Hematopoietic multipotent progenitor cell treated with erythropoietin and hydrocortisone succinate and interleukin-3 and kit ligand, for 17 days (in vitro differentiated cells): ENCODE results near the gene KCNB1.

Experiments used
- DNase-seq: peaks from one replicate; pipeline ENCODE4 v3.0.0-alpha.2; 2015; ENCODE audit warnings: low spot score

The KCNB1 gene

DNA sequence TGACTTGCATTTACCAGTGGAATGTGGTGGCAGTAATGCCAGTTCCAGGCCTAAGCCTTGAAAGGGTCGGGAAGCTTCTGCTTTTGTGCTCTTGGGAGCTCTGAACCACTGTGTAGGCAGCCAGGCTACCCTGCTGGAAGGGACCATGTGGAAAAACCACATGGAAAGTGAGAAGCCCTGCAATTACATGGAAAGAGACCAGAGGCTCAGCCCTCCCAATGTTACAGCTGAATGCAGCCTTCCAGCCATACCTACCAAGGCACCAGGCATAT is 14.9 kb upstream of the KCNB1 start:
- no peak for DNase-seq

DNA sequence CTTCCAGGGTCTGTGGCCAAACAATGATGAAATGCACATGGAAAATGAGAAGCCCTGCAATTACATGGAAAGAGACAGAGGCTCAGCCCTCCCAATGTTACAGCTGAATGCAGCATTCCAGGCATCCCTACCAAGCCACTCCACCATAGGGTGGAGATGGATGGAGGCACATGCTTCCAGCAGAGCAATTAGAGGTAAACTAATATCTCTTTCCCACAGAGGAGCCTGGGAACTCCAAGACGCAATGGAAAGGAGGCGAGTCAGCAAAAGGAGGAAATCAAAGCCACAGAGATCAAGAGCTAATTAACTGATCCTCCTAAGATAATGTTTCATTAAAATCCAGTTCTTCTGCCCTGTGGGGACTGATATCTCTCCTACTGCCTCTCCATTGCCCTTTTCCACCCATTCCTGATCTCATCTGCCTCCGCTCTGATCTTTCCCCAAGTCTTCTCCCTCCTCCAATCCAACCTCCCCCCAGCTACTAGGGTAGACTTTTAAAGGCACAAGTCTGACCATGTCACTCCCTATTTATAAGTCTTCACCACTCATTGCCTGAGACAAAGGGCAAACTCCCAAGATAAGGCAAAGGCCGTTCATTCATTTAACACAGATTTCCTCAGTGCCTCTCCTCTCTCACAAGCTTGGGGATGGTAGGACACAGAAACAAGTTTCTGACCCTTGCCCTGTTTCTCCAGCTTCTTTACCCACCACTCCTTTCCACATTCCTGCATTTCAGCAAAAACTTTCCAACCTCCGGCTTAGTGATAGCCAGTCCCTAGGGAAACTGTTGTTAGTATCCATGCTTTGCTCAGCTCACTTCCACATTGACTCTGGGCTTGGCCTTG is 14.3 kb upstream of the KCNB1 start:
- DNase-seq: no peak

DNA sequence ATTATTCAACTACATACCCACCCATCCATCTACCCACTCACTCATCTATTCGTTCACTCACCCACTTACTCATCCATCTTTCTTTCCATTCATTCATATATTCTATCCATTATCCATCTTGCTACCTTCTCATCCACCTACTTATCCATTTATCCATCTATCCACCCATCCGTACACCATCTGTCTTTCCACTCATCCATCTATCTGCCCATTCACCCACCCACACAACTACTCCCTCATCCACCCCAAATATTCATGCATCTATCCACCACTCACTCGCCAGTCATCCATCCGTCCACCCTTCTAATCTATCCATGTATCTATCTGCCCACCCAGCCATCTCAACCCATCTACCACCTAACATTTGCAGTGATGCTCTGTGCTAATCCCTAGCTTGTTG is 13.6 kb upstream of the KCNB1 start:
- DNase-seq: no peak

DNA sequence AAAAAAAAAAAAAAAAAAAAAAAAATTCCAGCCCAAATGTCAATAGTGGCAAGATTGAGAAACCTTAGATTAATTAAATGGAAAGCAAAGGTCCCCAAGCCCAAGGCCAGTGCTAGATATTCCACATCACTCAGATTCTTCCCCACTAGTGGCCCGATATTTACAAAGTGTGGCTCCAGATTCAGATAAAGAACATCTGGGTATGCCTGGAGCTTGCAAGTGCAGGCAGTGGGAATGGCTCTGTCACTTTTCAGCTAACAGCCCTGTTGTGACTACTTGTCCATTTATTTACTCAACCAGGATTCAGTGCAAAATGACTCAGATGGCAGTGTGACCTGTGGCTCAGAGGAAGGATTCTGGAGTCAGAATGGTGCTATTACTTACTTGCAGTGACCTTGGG is 8.2 kb upstream of the KCNB1 start:
- no peak for DNase-seq

DNA sequence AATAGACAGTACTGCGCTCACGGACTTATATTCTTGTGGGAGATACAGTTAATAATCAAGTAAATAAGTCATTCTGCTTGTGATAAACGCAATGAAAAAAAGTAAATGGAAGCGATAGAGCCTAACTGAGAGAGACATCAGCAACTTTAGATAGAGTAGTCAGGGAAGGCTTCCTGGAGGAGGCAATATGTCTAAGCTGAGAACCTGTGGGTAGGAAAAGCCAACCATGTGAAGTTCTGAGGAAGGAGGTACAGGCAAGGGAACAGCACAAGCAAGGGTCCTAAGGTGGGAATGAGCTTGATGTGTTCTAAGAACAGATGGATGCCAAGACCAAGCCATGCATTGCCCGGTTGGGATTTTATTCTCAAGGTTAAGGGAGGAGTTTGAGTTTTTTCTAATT is 7.2 kb upstream of the KCNB1 start:
- DNase-seq: no peak

DNA sequence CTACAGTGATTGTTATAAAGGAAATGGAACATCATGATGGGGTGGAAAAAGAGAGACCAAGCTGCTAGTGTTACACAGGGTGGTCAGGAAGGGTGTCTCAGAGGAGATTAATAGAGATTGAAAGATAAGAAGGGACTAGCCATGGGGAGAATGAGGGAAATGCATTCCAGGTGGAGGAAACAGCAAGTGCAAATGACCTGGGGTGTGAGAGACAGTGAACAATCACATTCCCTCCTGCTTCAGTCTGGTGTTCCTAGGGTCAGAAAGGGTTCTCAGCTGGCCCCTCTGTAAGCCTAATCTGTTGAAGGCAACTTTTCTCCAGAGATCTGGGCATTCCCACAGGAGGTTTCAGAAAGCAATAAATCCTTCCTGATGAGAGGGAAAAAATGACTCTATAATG is 3.6 kb upstream of the KCNB1 start:
- DNase-seq: no peak

DNA sequence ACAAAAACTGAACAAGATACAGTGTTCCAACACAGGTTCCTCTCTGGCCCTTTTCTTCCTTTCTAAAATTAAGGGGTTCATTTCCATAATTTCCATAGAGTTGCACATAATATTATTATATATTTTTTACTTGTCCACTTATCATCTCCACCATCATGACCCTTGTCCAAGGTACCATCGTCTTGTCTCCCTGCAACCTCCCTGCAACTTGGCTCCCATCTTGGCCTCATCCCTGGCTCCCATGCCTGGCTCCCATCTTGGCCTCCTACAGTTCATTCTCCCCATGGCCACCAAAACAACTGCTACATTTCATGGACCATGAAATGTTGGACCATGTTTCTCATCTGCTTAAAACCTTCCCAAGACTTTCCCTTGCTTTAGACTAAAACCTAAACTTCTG is 3.1 kb upstream of the KCNB1 start:
- no peak for DNase-seq

DNA sequence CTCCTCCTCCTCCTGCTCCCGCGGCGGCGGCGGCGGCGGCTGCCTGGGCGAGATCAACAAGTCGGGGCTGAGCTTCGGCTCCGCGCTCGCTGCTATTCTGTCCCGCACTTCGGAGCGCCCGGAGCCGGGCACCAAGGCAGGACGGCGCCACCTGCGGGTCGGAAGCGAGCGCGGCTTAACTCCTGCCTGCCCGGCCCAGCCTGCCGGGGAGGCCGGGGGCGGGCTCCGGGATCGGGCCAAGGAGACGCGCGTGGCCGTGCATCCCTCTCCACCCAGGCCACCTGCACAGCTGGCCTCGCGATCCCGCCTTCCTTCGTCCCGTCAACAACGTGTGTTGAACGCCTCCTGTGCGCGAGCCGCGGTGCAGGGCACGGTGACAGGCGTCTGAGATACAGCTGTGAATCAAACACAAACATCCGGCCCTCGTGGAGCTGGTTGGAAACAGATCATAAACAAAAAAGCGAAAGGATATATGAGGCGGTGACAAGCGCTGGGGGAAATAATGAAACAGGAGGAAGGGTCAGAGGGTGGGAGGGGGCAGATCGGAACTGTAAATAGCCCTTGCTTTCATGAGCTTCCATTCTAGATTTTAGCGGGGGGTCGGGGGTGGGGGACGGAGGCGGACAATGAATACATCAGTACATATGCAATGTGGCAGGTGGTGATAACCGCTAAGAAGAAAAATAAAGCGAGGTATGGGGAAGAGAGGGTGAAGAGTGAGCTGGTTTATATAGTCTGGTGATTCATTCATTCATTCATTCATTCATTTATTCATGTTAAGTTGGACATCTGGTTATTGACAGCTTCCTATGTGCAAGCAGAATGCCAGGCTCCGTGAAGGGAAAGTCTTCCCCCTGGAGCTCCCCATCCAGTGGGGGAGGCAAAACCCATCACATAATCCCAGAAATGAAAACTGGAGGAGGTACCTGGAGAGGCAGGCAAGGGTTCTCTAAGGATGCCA is 2.0 kb upstream of the KCNB1 start:
- DNase-seq: no peak

DNA sequence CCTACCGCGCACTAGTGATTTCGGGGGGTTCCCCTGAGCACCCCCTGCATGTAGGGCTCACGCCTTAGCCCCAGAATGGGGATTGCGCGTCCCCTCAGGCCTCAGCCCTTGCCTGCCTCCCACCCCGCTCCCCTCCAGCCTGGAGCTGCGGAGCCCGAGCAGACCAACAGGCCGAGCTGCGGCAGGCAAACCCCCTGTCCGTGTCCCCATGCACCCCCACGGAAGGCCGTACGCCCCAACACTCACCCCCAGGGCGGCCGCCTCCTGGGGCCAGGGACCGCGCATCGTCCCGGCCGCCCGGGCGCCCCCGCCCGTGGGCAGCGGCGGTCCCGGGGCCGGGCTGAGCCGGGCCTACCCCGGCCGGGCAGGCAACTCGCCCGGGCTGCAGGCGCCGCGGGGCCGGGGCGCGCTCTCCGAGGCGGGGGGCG is 1.2 kb upstream of the KCNB1 start:
- DNase-seq: no peak

DNA sequence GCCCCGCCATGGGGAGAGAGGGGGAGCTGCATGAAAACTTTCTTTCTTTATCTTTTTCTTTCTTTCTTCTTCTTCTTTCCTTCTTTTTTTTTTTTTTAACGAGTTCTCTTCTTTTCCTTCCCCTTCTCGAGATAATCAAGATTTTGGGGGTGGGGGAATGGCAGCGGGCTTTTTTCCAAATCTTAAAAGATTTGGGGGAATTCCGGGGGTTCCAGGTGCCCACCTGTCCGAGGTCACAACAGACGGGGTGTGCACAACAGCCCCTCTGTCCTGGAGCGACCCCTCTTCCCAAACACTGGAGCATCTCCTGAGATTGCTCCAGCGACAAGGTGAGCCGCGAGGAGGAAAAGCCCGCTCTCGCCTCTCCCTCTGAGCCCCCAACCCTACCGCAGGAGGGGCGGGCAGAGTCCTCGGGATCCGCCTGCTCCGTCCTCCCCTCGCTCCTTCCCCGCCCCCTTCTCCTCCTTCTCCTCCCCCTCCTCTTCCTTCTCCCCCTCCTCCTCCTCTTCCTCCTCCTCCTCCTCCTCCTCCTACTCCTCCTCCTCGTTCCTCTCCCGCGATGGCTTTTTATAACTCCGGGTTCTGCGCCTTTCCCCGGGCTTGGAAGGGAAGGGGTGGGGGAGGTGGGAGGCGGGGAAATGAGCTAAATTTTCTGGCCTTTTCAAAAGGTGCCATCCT is 689 bp upstream of the KCNB1 start:
- DNase-seq: no peak

DNA sequence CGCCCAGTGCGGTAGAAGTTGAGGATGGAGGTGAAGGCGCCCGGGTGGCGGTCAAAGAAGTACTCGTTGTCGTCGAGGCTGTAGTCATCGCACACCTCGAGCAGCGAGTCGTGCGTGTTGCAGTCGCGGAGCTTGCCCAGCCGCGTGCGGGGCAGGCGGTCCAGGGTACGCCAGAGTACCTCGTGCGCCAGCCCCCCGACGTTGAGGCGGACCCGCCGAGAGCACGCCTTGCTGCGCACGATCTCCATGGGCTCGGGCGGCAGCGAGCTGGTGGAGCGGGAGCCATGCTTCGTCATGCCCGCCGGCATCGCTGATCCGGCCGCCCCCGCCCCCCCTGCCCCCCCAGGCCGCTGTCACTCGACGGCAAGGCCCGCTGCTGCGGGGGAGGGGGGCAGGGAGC is 295 bp downstream of the KCNB1 start:
- DNase-seq: no peak

DNA sequence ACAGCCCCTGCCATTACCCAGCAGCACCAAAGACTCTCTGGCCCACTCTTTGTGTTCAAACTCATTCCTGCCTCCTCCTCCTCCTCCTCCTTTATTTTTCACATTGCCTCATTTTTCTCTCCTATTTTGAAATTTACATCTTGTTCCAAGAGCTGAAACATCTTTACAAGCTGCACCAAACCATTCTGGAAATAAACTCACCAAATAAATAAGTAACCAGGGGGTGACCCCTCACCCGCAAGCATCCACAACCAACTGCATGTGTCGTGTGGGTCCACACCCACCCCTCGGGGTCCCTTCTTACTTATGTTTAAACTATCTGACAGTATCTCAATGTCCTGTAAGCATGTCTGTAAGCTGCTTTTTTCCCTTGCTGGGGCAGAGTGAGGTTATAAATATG is 1.4 kb downstream of the KCNB1 start:
- no peak for DNase-seq

DNA sequence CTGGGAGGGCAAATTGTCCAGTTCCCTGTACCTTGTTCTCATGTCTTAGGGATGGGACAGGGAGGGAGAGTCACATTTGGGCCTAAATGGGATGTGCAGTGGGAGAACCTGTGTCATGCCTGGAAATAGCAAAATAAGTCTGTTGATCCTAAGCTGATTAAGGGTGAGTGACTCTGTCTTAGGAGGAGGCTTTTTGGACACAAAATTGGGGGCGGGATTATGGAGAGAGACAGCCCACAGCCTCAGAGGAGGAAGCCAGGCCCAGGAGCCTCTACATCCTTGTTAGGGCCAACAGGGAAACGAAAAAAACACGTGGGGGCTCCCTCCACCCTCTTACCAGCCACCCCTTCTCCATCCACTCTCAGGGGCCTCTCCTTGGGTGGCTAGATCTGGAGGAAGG is 2.2 kb downstream of the KCNB1 start:
- DNase-seq: no peak

DNA sequence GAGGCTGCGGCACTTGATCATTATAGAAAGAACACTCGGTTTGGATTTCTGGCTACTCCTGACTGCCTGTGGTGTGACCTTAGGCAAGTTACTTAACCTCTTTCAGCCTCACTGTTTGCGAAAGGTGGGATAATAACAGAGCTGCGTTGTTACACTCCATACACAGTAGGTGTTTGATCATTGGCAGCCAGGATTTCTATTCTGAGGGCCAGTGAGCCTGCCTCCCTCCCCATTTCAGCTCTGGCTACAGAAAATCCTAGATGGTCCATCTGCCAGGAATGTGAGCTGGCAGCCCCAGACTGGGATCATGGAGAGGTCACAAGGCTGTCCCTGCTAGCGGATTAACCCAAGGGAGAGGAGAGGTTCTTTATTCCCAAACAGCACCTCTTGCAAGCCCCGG is 2.7 kb downstream of the KCNB1 start:
- no peak for DNase-seq

DNA sequence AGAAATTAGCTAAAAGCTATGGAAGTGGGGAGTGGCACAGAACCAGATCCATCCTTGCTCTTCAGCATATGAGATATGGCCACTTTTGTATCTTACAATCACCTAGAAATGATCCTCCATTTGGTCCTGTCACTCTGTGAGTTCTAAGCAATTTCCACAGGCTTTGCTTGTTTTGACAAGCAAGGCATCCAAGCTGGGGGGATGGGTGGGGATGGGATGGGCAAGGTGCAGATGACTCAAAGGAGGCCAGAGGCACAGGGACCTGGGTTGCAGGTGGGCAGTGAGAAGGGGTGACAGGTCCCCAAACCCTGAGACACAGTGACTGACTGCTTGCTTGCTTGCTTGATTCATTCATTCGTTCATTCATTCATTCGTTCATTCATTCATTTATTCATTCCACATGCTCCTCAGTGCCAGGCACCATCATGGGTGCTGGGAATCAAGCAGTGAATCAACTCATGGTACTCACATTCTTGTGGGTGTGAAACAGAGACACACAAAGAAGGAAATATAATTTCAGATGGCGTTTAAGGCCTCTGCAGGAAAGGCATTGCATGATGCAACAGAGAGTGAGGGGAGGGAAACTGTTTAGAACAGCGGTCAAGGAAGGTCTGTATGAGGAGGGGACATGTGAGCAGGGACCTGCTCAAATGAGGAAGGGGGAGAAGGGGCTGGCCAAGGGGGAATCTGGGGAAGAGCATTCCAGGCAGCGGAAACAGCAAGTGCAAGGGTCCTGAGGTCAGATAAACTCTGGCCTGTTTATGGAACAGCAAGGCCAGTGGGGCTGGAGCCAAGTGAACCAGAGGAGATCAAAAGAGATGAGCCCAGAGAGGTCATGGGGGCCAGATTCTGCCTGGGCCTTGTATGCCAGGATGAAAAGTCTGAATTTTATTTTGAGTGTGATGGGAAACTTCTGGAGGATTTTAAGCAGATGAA is 3.4 kb downstream of the KCNB1 start:
- DNase-seq: no peak

DNA sequence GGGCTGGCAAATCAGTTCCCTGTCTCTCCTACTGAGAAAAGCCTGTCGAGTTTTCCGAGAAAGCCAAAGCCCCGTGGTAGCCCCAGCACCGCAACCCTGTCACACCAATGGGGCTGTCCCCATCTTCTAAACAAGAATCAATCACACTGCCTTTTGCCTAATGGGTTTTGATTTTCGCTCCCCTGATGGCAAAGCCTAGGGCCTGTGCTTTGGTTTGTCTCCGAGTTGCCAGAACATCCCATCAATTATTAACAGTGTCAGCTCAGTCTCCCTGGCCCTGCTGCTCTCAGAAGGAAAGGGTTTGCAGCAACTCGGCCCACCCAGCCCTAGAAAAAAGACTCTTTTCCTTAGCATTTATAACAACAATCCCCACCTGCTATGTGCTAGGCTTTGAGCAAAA is 4.2 kb downstream of the KCNB1 start:
- DNase-seq: no peak

DNA sequence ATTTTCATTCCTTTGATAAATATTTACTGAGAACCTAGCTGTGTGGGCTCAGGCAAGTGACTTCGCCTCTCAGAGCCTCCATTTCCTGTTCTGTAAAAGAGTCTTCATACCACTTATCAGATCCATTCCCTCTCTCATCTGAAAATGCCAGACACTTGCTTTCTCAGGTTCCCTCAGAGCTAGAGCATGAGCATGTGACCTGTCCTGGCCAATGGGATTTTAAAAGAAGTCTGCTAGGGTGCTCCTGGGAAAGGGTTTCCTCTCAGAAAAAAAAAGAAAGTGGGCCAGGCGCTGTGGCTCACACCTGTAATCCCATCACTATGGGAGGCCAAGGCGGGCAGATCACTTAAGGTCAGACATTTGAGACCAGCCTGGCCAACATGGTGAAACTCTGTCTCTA is 5.3 kb downstream of the KCNB1 start:
- DNase-seq: no peak

DNA sequence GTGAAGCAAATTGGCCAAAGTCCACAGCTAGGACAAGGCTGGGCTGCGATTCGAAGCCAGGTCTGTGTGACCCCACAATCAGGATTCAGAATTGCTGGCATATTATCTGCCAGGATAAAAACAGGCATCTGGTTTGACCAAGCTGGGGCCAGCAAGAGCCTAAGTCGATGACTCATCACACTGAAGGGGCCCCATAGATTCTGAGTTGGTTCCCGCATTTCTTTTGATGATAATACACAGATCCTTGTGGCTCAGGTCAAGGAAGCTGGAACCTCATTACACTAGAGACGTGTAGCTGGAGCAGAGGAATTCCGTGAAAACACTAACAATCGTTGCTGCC is 6.5 kb downstream of the KCNB1 start:
- DNase-seq: no peak

DNA sequence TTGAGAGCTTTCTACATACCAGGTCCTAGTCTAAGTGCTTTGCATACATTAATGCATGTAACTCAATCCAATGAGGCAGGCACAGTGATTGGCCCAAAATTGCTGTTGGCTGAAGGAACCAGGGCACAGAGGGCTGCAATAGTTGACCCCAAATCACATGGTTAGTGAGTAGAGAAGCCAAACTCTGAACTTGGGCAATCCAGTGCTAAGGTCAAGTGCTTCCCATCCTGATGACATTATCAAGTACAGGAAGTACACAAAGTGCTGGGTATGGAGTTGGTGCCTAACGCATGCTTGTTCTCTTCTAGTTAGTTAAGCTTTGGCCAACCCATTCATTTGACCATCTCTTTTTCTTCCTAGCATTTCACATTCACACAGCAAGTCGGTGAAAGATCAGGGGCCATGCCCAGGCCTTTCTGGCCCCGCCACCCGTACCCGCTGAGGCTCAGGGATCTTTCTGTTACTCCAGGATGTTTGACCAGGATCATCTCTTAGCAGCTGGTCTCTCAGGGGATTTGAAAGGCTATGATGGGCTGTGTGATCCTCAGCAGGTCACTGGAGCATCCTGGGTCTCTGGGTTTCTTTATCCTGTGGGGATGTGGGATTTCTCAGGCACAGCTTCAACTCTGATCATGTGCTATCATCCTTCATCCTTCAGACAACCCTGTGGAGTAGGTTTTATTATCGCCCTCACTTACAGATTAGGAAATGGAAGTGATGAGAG is 7.0 kb downstream of the KCNB1 start:
- DNase-seq: no peak

DNA sequence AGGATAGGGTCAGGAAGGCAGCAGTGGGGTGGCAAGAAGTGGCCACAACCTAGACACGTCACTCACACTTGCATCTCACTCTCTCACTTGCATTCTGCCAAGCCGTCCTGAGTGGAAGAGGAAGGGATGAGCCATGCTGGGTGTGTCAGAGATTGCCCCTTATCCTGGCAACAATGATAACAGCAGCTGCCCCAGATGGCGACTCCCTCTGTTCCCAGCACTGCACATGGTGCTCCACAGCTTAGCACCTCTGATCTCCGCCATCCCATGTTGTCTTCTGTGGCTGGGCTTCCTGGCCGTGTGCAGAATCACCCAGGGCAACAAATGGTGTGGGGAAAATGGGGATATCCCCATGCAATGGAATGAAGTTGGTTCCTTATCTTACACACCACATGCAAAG is 11.1 kb downstream of the KCNB1 start:
- DNase-seq: no peak

DNA sequence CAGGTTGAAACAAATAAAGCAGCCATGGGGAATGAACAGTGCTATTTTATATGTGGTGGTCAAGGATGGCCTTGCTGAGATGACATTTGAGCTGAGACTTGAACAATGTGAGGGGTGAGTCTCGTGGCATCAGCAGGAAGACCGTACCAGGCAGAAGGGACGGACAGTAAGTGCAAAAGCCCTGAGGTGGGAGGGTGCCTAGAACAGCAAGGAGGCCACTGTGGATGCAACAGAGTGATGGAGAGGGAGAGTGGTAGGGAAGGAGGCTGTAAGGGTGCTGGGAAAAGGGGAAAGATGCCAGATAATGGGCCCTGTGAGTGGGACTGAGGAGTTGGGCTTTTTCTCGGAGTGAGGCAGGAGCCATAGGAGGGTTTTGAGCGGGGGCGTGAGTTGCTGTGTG is 11.5 kb downstream of the KCNB1 start:
- no peak for DNase-seq
